Esophagus mucosa (tissue), 1 donor: Measurements from ENCODE around the gene ZNF429. TPM values are rescaled to one million over a fixed set of nuclear protein-coding genes. Genes with fewer than 3 reads are reported as not detected.
"Not testable (repeated sequence)": the region's sequence is repeated elsewhere in the genome, so short reads cannot be mapped to it uniquely, and the experiment has no call there.

Experiments used
- ATAC-seq: fragments of 200-7000 bp; cut with Tn5 transposase; one replicate; pipeline ENCODE4 v1.9.1; 2020
- total RNA-seq: library from RNA; stranded (reverse); gene quantifications from one replicate; pipeline ENCODE4 v1.2.4, GENCODE V29; 2023
- donor health status: DM: yes; HTN: yes; CAD: no.

The ZNF429 gene
- total RNA-seq, 1 donor from 2014 or later, result 5.3 TPM

DNA sequence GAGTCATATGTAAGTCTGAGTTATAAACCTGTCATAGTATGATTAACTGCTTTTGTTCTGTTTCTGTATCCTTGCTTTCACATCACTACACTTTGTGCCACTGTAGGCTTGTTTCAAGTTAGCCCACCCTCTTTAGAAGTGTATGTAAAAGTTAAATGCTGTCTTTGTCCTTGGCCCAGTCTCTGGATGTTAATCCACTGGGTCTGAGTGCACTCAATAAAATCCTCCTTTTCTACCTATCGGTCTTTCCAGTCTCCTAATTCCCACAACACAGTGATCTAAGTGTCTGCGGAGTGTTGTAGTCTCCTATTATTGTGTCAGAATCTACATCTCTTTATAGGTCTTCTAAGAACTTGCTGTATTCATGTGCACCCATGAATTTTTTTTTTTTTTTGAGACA is 14.1 kb downstream of the ZNF429 start:
- ATAC-seq, result no peak

- ATAC-seq, result no peak
These were observed 27.5 kb downstream of the ZNF429 start for GRCh38 chr19:21532904-21533303.

GRCh38 chr19:21536741-21537290 is 31.4 kb downstream of the ZNF429 start:
- not testable (repeated sequence) for ATAC-seq

GRCh38 chr19:21559444-21559843 is 54.0 kb downstream of the ZNF429 start:
- ATAC-seq, result no peak

- no peak for ATAC-seq
These were observed 59.0 kb downstream of the ZNF429 start for GRCh38 chr19:21564406-21564805.

DNA sequence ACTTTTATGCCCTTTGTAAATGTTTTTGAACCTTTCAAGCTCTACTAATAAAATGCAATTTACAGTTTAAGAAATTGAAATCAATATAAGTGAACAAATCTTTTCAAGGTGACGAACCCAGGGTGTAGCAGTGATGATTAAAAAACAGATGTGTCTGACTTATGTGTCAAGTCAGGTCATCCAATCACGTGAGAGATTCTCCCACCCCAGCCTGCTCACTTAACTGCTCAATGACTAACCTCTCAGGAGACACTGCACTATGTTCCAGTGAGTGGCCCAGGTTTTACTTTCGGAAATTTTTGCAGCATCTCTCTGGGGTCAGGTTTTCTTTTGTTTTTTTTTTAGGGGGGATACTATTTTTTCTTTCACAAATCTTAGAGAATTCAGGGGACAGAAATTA is 60.7 kb downstream of the ZNF429 start:
- ATAC-seq, result no peak

GRCh38 chr19:21567806-21568205 is 62.4 kb downstream of the ZNF429 start:
- not testable (repeated sequence) for ATAC-seq

- ATAC-seq, result peak; percentile 82
These were observed 63.6 kb downstream of the ZNF429 start for GRCh38 chr19:21568816-21569493.

DNA sequence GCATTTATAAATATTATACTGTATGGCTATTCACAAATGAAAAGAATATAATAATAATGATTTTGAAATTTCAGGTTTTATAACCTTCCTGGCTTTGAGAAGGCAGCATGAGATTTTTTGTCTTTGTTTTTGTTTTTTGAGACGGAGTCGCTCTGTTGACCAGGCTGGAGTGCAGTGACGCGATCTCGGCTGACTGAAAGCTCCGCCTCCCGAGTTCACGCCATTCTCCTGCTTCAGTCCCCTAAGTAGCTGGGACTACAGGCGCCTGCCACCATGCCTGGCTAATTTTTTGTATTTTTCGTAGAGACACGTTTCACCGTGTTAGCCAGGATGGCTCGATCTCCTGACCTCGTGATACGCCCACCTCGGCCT is 64.1 kb downstream of the ZNF429 start:
- no peak for ATAC-seq

DNA sequence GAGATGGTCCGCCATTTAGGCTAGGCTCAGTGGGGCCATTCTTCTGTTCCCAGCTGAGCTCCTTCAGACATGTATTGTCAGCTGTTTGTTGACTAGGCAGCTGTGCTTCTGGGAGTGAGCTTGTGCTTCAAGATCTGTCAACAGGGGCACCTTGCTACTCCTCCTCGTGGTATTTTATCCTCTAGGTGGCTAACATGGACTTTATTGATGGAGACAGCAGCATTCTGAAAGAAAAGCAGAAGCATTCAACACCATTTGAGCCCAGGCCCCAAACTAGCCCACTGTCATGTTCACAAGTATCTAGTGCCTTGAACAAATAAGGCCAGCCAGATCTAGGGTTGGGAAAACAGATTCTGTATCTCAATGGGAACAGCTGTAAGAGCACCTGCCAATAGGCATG is 65.9 kb downstream of the ZNF429 start:
- ATAC-seq, result no peak

DNA sequence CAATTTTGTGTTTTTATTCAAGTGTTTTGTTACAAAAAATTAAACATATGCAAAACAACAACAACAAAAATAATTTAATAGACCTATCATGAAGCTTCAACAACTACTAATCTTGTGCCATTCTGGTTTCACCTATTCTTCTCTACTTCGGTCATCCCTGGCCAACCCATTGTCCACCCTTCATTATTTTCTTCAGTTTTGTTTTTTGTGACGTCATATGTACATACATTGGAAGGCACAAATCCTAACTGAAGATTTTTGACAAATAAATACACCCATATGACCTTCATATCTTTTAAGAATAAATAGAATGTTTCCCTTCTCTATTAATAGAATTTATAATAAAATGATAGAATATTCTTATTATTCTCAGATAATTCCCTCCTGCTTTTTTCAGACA is 69.2 kb downstream of the ZNF429 start:
- ATAC-seq, result no peak

DNA sequence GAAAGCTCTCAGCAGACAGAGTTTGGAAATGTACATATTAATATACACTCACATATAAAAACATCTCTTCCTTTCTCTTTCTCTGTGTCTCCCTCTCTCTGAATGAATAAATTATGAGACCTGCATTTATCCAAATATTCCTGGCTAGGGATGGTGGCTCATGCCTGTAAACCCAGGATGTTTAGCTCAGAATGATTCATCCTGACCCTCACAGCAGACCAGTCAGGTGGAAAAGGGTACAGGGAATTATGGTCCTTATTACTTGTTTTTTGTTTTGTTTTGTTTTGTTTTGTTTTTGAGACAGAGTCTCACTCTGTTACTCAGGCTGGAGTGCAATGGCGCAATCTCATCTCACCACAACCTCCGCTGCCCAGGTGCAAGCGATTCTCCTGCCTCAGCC is 71.1 kb downstream of the ZNF429 start:
- no peak for ATAC-seq

DNA sequence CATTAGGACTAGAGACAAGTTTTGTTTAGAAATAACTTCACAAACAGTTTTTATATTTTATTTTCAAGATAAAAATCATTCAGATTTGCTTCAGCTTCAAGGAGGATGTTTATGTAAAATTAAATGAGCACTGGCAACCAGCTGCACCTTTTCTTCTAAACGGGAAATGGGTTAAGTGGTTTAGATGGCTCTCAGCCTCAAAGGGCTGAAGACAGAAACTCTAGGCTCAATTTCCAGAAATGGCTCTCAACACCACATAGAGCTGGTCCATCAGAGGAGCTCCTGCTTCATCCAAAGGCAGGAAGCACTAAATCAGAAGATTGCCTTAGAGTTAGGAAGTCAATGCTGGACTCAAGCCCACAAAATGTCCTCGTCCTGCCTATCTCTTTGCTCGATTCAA is 74.7 kb downstream of the ZNF429 start:
- no peak for ATAC-seq

GRCh38 chr19:21580818-21581217 is 75.4 kb downstream of the ZNF429 start:
- no peak for ATAC-seq

GRCh38 chr19:21581646-21582240 is 76.3 kb downstream of the ZNF429 start:
- ATAC-seq, result no peak

- ATAC-seq, result no peak
These were observed 79.1 kb downstream of the ZNF429 start for GRCh38 chr19:21584537-21584936.

DNA sequence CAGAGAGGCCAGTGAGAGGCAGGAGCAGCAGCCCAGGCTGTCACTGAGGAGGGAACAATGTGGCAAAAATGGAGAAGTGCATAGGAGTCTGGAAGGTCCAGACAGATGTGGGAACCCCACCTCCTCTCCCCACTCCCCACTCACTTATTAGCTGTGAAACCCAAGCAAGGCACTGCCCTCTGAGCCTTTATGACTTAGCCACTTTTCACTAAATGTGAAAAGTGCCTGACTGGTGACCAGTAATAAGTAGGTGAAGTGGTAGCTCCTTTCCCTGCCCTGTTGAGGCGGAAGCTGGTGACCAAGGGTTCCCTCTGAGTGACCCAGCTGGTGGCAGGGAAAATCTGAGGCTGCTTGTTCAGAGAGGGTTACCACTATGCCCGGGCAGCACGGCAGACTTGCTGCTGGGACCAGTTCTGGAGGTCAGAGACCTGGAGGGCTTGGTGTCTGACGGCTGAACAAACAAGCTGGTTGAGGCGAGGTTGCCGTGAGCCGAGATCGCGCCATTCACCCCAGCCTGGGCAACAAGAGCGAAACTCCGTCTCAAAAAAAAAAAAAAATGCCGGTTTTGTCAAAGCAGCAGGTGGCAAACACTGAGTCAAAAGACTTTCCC is 80.0 kb downstream of the ZNF429 start:
- ATAC-seq, result no peak

DNA sequence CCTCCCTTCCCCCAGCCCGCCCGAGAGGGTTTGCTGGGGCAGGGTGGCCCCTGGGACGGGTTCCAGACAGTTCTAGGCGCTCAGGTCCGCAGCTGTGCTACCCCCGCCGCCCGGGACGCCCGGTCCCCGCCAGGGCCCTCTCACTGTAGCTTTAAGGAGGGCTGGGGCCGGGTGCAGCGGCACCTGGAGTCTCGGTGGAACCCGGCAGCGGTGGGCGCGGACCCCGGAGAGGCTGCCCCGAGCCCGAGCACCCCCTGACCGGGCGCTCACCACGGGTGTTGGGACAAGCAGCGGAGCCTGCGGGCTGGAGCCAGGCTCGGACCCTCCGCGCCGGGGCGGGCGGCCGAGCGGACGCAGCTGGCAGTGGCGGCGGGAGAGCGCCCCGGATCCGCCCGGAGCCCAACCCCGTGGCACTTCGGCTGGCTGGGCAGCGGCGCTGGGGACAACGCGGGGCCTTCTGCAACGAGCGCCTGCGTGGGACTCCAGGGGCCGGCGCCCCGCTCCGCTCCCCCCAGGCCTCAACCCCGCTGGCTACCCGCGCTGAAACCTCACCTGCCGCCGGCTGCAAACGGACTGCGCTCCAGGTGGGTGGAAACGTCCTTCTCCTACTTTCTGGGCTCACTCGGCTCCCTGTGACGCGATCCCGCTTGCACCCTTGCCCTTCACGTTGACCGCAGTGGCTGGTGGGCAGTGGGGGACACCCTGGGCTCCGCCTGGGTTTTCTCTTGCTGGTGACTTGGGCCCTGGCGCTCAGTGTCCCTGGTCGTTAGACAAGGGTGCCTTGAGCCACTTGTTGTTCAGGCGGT is 81.1 kb downstream of the ZNF429 start:
- ATAC-seq, result peak; percentile 28

- ATAC-seq, result no peak
These were observed 81.7 kb downstream of the ZNF429 start for GRCh38 chr19:21587117-21587461.

GRCh38 chr19:21587549-21587948 is 82.1 kb downstream of the ZNF429 start:
- ATAC-seq, result no peak

GRCh38 chr19:21588065-21588601 is 82.7 kb downstream of the ZNF429 start:
- ATAC-seq, result no peak

DNA sequence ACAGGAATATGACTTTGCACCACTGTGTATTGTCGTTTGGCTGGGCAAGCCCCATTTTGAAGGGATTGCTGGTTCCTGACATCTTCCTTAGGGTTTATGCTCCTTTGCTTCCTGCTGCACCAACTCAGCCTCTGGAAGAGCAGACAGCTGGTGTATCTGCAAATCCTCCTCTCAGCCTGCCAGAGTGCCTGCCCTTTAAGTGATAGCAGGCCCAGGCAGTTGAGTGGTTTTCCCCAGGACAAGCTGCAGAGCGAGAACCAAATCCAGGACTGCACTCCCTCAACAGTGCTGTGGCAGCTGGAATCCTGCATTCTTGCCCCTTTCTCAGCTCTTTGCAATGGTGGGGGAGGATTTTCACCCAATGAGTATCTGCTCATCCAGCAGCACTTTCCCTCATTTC is 85.5 kb downstream of the ZNF429 start:
- ATAC-seq, result no peak

- ATAC-seq, result no peak
These were observed 87.6 kb downstream of the ZNF429 start for GRCh38 chr19:21593008-21593481.
